Left lung (tissue), 10 donors: ENCODE data around the gene MZT2B. TPM values are rescaled to one million over a fixed set of nuclear protein-coding genes. Genes with fewer than 3 reads are reported as not detected.
"Not testable (repeated sequence)": the region's sequence is repeated elsewhere in the genome, so short reads cannot be mapped to it uniquely, and the experiment has no call there.

Source experiments
- ATAC-seq: fragments of 200-7000 bp; cut with Tn5 transposase; one replicate; pipeline ENCODE4 v1.9.1; 2020; ENCODE audit warnings: moderate library complexity
- DNase-seq, 4 donors: peaks; one replicate each; pipeline ENCODE4 v3.0.0-alpha.2; 2013 to 2020
- H3K27ac ChIP-seq, 2 donors: fragments of 200-600 bp; sonication (generic) in 1 of 2; one replicate each; pipeline versions ENCODE4 v1.5.0 to v1.8.0; 2020 to 2021
- H3K27me3 ChIP-seq, 2 donors: fragments of 200-600 bp; sonication (generic) in 1 of 2; one replicate each; pipeline versions ENCODE4 v1.5.0 to v1.8.0; 2020 to 2021
- H3K36me3 ChIP-seq, 2 donors: fragments of 200-600 bp; sonication (generic) in 1 of 2; one replicate each; pipeline versions ENCODE4 v1.5.0 to v1.8.0; 2020 to 2021
- H3K4me1 ChIP-seq, 2 donors: fragments of 200-600 bp; one replicate each; pipeline ENCODE4 v1.8.0; 2021
- H3K4me3 ChIP-seq, 2 donors: fragments of 200-600 bp; sonication (generic) in 1 of 2; one replicate each; pipeline versions ENCODE4 v1.5.0 to v1.8.0; 2020 to 2021; ENCODE audit warnings: mild to moderate bottlenecking in 1 of 2
- H3K9me3 ChIP-seq, 2 donors: fragments of 200-600 bp; sonication (generic) in 1 of 2; one replicate each; pipeline versions ENCODE4 v1.5.0 to v1.8.0; 2020 to 2021
- CTCF ChIP-seq, 2 donors: fragments of 200-600 bp; sonication (generic) in 1 of 2; IDR thresholded peaks; one replicate each; pipeline versions ENCODE4 v1.5.0 to v1.8.0; 2021; ENCODE audit warnings: antibody characterized with exemption in 2 of 2
- intact Hi-C, 2 donors: fragments of 100-400 bp; cut with DNase I; formaldehyde crosslinking; loops; one replicate each; pipeline versions ENCODE4 v1.11.2 to v1.14.2; 2022
- polyA plus RNA-seq, 6 donors: library from polyadenylated mRNA; unstranded; fragments of 120-200 nt; gene quantifications; one replicate each; pipeline ENCODE4 v1.2.1, GENCODE V29; 2013; ENCODE audit not compliant: insufficient read length in 6 of 6
- total RNA-seq, 2 donors: library from RNA; stranded (reverse); fragmentation: NEBNext Ultra II Directional; extraction: Animal tissue kit (Norgen Biotek cat#: 25700); gene quantifications; one replicate each; pipeline ENCODE4 v1.2.1, GENCODE V29; 2021
- donor health status: DM: no; HTN: yes; CAD: no.
- donor health status: DM: no; HTN: no; CAD: no.

Gene MZT2B
- total and polyA plus RNA-seq, 8 donors: 67.7 to 178 (median 128) TPM

- no peak overlapping the region for H3K27ac ChIP-seq
- peak in 1 of 4 donors; percentile 24 for DNase-seq
- peaks cover 0 to 7% of the 10 kb centered on the region in 2 donors for H3K36me3 ChIP-seq
- no peak for TF ChIP-seq CTCF (IDR thresholded peaks at IDR 0.05)
- peak overlapping the region in 1 of 2 donors; percentile 99 for H3K4me3 ChIP-seq
- no peak for ATAC-seq
- H3K4me1 ChIP-seq: peaks cover 11 to 27% of the 10 kb centered on the region in 2 donors
- H3K9me3 ChIP-seq: no peaks in the 10 kb centered on the region
- intact Hi-C loops: no loop called here
- no peaks in the 10 kb centered on the region for H3K27me3 ChIP-seq
Observed at GRCh38 chr2:130183512-130184373, 1.7 kb downstream of the MZT2B start.

- Histone ChIP-seq H3K36me3 (peaks cover 0 to 7% of the 10 kb centered on the region in 2 donors), H3K4me3 (no peak overlapping the region), H3K9me3 (no peaks in the 10 kb centered on the region), H3K4me1 (peaks cover 8 to 21% of the 10 kb centered on the region in 2 donors), H3K27ac (no peak overlapping the region), H3K27me3 (no peaks in the 10 kb centered on the region)
- TF ChIP-seq CTCF (IDR thresholded peaks at IDR 0.05): no peak
- intact Hi-C loops: no loop called here
- no peak for ATAC-seq
- DNase-seq: no peak
Observed at GRCh38 chr2:130185436-130185835, 3.4 kb downstream of the MZT2B start.

GRCh38 chr2:130185896-130186295 is 3.8 kb downstream of the MZT2B start:
- ATAC-seq (no peak), DNase-seq (no peak)
- intact Hi-C loops: no loop called here

DNA sequence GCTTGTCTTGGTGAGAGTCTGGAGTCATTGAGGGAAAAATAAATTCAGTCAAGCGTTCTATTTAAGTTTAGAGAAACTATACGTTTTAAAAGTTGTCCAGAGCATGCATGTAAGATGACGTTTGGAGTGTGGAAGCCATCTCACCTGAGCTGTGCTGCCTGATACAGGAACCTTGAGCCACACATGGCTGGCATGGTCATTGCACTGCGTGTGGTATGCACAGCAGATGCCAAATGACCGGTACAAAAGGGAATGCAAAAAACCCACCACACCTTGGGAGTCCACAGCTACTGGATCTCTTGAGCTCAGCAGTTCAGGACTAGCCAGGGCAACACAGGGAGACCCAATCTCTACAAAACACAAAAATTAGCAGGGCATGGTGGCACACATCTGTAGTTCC is 4.3 kb downstream of the MZT2B start:
- Histone ChIP-seq H3K4me3 (no peak overlapping the region), H3K4me1 (peaks cover 4 to 15% of the 10 kb centered on the region in 2 donors), H3K27ac (no peak overlapping the region), H3K27me3 (no peaks in the 10 kb centered on the region), H3K36me3 (peaks cover 0 to 14% of the 10 kb centered on the region in 2 donors), H3K9me3 (no peaks in the 10 kb centered on the region)
- intact Hi-C loops: no loop called here
- DNase-seq: no peak
- no peak for ATAC-seq
- TF ChIP-seq CTCF (IDR thresholded peaks at IDR 0.05): no peak

More at GRCh38 chr2:130185896-130186295, 3.8 kb downstream of the MZT2B start:
- Histone ChIP-seq H3K27me3 (no peaks in the 10 kb centered on the region), H3K4me3 (no peak overlapping the region), H3K27ac (no peak overlapping the region), H3K4me1 (peaks cover 4 to 17% of the 10 kb centered on the region in 2 donors), H3K9me3 (no peaks in the 10 kb centered on the region), H3K36me3 (peaks cover 0 to 9% of the 10 kb centered on the region in 2 donors)
- no peak for TF ChIP-seq CTCF (IDR thresholded peaks at IDR 0.05)

DNA sequence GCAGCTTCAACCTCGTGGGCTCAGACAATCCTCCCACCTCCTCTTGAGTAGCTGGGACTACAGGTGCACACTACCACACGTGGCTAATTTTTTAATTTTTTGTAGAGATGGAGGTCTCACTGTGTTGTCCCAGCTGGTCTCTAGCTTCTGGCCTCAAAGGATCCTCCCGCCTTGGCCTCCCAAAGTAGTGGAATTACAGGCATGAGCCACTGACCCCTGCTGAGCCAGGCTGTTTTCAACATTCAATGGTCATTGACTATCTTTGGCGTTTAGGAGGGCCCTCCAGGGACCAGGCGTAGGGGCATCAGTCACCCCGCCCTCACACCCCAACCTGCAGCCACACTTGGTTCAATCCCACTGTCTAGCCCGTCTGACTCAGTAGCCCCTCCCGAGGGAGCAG is 5.2 kb downstream of the MZT2B start:
- H3K4me1 ChIP-seq: peaks cover 4 to 15% of the 10 kb centered on the region in 2 donors

GRCh38 chr2:130187859-130188792 is 6.1 kb downstream of the MZT2B start:
- H3K4me1 ChIP-seq: peaks cover under 1 to 10% of the 10 kb centered on the region in 2 donors
- peaks cover 0 to 20% of the 10 kb centered on the region in 2 donors for H3K36me3 ChIP-seq
- H3K27ac ChIP-seq, ATAC-seq, H3K27me3 ChIP-seq, DNase-seq, intact Hi-C loops, H3K9me3 ChIP-seq, H3K4me3 ChIP-seq: not testable (repeated sequence)

More for the DNA sequence above, 5.2 kb downstream of the MZT2B start:
- intact Hi-C loops: no loop called here
- DNase-seq (no peak), ATAC-seq (no peak)
- Histone ChIP-seq H3K36me3 (peaks cover 0 to 20% of the 10 kb centered on the region in 2 donors), H3K9me3 (no peaks in the 10 kb centered on the region), H3K27me3 (no peaks in the 10 kb centered on the region), H3K27ac (no peak overlapping the region), H3K4me3 (no peak overlapping the region)
- TF ChIP-seq CTCF (IDR thresholded peaks at IDR 0.05): no peak

GRCh38 chr2:130188958-130189357 is 6.9 kb downstream of the MZT2B start:
- H3K4me3 ChIP-seq, H3K27me3 ChIP-seq, H3K4me1 ChIP-seq, ATAC-seq, H3K9me3 ChIP-seq, intact Hi-C loops, H3K27ac ChIP-seq, DNase-seq: not testable (repeated sequence)
- peaks cover 0 to 20% of the 10 kb centered on the region in 2 donors for H3K36me3 ChIP-seq
